PC-9 (cell line): Measurements from ENCODE around the gene SLC51B.

Source experiments
- CTCF ChIP-seq: fragments of 200-600 bp; sonication (generic); conservative IDR thresholded peaks from 2 replicates; pipeline ENCODE4 v1.6.1; 2017; ENCODE audit warnings: mixed run types, antibody characterized with exemption, mild to moderate bottlenecking, moderate library complexity
- EZH2 ChIP-seq: fragments of 200-600 bp; sonication (generic); IDR thresholded peaks from 2 replicates; pipeline ENCODE4 v1.8.0; 2017; ENCODE audit warnings: antibody characterized with exemption, low read depth

DNA sequence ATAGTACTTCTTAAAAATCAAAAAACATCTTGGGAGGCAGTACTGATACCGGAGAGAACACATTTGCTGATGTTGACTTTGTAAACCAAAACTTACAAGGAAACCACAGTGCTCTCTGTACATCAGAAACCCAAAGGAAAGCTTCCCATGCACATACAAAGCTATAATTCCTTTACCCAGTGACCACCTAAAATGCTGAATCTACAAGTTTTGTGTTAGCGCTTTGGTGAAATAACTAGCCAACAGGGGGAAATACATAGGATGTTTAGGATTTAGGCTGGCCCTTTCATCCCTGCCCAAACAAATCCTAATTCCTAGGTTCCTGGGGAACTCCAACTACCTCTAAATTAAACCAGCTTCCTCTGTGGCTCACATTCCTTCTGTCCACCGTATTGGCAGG is 40.2 kb upstream of the SLC51B start:
- no peak for TF ChIP-seq CTCF
- TF ChIP-seq EZH2: no peak
